ENCODE measurements around the gene CD84.
A peak's percentile ranks its signal among the peaks of the same experiment; 100 is the strongest.
"Not testable (repeated sequence)": the region's sequence is repeated elsewhere in the genome, so short reads cannot be mapped to it uniquely, and the experiment has no call there.

The CD84 gene

GRCh38 chr1:160608514-160608913 lies 29.2 kb upstream of the CD84 start:
- no peak for DNase-seq

- DNase-seq: no peak
Measured at GRCh38 chr1:160608057-160608456, 28.8 kb upstream of the CD84 start.

- no peak for DNase-seq
Measured at GRCh38 chr1:160607672-160608032, 28.4 kb upstream of the CD84 start.

GRCh38 chr1:160607011-160607671 lies 27.8 kb upstream of the CD84 start:
- peak; percentile 38 for DNase-seq

- DNase-seq: no peak
Measured at GRCh38 chr1:160606611-160607010, 27.3 kb upstream of the CD84 start.

- DNase-seq: no peak
Measured at GRCh38 chr1:160605792-160606479, 26.6 kb upstream of the CD84 start.

DNA sequence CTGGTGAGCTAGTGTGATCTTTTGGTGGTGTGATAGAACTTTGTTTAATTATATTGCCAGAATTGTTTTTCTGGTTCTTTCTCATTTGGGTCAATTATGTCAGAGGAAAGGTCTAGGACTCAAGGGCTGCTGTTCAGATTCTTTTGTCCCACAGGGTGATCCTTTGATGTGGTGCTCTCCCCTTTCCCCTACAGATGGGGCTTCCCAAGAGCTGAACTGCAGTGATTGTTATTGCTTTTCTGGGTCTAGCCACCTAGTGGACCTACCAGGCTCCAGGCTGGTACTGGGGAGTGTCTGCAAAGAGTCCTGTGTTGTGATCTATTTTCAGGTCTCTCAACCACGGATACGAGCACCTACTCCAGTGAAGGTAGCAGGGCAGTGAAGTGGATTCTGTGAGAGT lies 25.9 kb upstream of the CD84 start:
- no peak for DNase-seq

DNA sequence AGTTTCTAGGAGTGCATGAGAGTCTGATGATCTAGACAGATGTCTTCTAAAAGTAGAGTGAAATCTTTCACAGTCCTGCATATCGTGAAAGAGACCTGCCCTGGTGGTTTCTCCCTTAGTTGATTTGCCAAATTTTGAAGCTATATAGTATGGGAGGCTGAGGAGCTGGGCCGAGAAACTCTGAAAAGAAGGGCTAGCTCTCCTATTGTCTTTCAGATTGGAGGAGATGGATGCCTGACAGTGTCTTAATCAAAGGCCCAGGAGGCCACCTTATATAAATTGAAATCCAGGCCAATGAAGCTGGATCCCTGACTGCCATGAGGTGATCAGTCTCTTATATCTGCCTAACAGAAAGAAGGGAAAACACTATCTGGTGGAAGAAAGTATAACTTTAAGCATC lies 18.4 kb upstream of the CD84 start:
- no peak for DNase-seq

DNA sequence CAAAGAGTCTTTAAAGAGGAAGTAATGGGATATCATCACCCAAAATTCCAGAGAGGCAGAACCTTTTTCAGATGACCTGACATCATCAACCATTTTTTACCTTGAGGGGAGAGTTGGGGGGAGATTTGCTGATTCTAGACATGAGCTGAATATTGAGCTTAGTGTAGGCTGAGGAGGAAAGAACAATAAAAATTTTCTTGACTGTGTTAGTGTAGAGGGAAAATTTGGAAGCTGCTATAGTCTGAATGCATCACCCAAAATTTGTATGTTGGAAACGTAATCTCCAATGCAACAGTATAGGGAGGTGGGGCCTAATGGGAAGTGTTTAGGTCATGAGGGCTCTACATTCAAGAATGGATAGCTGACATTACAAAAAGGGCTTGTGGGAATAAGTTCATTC lies 17.8 kb upstream of the CD84 start:
- no peak for DNase-seq

DNA sequence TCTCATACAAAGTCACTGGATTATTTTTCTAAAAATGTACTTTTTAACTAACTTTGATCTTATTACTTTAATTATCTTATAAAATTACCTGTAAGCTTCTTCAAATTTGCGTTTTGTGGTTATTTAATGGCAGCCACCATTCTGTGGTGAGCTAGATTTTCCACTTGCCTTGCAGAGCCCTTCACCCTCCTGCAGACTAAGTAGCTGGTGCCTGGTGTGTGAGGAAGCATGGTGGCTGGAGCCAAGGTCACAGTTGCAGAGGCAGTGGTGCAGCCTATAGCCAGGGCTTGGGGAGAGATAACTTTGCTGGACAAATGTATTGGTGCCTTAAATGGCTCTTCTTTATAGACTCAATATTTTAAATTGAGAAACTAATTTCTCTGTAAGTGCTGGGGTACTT lies 11.2 kb upstream of the CD84 start:
- no peak for DNase-seq

DNA sequence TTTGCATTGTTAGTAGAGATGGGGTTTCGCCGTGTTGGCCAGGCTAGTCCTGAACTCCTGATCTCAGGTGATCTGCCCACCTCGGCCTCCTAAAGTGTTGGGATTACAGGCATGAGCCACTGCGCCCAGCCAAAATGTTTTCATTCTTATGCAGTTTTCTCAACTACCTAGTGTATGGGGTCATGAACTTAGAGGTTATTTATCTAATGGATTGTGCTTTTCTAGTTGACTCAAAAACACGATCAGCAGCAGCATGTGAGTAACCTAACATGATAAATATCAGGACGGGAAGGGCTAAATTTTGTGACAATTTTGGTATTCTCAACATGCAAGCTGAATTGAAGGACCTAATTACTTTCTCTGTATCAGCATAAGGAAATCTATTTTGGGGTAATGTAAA lies 9.2 kb upstream of the CD84 start:
- DNase-seq: no peak

DNA sequence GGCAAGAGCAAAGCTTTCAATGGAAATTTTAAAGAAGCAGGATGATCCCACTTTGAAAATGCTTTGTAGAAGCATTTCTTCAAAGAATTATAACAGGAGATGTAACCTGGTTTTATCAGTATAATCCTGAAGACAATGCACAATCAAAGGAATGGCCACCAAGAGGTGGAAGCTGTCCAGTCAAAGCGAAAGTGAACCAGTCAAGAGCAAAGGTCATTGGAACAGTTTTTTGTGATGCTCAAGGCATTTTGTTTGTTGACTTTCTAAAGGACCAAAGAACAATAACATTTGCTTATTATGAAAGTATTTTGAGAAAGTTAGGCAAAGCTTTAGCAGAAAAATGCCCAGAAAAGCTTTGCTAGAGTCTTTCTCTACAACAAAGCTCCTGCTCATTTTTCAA lies 5.5 kb upstream of the CD84 start:
- DNase-seq: no peak

GRCh38 chr1:160582976-160583375 lies 3.7 kb upstream of the CD84 start:
- DNase-seq: not testable (repeated sequence)

GRCh38 chr1:160581961-160582360 lies 2.7 kb upstream of the CD84 start:
- no peak for DNase-seq

DNA sequence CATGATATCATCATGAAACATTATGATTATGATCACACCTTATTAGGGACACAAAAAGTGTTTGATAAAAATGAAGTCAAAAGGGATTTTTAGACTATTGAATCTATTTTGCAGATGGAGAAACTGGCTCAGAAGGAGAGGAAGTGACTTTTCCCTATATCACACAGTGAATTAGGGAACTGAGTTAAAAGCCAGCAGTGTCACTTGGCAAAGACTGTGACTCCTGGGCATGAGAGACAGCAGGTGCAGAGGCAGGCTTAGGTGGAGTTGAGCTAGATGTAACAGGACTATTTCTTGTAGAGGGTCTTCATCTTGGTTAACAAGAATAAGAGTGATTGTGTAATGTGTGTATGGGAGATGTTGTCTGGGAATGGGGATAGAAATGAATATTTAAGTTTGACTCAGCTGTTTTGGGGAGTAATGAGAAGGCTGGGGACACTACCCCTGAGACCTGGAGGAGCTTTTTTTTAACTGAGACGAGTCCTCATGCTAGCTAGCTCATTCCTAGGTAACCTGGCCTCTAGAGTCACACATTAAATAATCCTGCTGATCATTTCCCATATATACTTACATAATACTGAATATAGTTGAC lies 1.0 kb upstream of the CD84 start:
- DNase-seq: no peak

DNA sequence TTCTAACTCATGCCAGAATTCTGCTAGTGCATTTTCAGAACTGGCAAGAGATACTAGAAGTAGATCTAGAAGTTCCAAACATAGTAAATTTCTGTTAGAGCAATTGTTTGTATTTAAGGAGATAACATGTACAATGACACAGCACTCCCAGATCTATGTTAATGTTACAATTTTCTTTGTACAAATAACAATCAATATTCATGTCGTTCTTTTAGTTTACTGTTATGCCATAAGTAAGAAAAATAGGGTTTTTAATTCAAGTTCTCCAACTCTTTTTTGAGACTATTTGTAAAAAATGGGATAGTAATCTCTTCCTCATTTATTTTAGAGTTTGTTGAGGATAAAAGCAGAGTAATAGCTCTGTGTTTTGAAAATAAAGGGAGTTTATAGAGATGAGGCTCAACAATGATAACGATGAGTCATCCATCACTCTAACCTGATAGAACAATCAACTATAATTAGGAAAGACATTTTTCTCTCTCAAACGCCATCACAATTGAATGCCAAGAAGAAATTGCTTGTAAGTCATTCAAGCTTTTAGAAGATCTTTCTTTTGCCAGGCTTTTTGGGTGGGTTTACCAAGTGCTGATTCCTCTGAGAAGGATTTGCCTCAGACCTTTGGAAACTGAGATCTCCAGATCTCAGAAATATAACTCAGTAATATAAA lies 638 bp downstream of the CD84 start:
- DNase-seq: no peak

GRCh38 chr1:160578175-160578524 lies 1.1 kb downstream of the CD84 start:
- no peak for DNase-seq

DNA sequence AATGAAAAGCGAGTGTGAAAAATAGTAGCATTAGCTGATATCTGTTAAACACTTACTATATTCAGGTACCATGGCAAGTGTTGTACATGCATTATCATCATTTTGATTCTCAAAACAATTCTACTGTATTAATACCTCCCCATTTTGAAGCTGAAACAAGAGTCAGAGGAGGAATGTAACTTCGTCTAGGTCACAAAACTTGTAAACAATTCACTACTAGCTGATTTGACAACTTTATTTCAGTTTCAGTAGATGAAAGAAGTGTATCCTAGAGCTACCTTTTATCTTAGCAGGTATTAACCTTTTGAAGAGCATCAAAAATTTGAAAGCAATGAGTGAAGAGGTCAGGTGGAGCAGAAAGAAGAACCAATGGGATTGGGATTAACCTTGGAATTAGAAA lies 1.6 kb downstream of the CD84 start:
- no peak for DNase-seq

DNA sequence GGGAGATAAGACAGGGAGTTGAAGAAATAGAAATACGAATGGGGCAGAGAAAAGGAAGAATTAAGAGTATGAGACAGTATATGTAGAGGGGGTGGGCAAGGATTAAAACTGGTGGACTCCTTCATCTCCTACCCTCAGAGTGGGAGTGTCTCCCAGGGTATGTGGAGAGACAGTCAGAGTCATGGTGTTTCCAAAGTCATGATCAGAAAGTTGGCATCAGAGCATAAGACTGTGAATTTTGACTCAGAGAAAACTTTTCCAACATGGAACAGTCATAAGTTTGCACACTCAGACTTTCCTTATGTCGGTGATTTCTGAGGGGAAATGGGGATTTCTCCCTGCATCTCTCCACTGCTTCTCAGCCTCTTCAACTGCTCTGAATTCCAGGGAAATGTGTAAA lies 2.4 kb downstream of the CD84 start:
- no peak for DNase-seq

GRCh38 chr1:160576390-160576789 lies 2.9 kb downstream of the CD84 start:
- DNase-seq: no peak

DNA sequence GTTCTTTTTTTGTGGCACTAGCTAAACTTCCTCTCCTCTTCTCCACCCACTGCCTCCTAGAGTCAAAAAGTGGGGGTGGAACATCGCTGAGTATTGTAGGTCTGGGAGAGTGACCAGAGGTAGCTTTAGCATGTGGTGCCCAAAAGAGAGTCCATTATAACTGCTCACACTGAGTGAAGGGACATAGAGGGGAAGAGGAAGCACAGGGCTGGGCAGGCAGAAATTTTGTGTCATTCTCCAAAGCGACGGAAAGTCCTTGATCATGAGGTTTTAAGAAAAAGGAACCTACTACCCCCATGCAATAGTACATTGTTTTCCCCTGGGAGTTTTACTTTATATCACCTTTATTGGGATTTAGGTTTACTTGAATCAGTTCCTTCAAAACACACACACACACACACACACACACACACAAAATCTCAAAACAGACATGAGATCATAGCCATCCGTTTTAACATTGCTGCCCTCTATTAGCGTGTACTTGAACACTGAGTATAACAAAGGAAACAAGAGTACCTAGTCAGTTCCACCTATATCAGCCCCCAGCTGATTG lies 4.1 kb downstream of the CD84 start:
- DNase-seq: no peak

GRCh38 chr1:160570840-160571239 lies 8.5 kb downstream of the CD84 start:
- no peak for DNase-seq

DNA sequence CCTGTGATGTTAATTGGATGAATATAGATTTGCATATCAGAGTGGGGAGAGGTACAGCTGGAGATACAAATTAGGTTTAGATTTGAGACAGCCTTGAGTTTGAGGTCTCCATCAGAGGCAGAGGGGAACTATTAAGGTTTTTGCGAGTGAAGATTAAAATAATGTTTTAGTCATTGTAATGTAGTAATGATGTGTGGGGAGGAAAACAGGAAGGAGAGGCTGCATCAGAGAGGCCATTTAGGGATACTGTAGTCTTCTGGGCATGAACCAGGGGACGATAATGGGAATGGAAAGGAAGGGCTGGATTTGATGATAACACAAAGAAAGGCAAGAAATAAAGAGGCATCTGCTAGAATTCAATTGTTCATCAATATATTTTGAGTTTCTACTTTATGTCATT lies 9.5 kb downstream of the CD84 start:
- DNase-seq: no peak

All from NCI-H1092 treated with DMSO at 0.1 percent for 48 hours (cell line).